ENCODE results near the gene IFIT3.

DNA sequence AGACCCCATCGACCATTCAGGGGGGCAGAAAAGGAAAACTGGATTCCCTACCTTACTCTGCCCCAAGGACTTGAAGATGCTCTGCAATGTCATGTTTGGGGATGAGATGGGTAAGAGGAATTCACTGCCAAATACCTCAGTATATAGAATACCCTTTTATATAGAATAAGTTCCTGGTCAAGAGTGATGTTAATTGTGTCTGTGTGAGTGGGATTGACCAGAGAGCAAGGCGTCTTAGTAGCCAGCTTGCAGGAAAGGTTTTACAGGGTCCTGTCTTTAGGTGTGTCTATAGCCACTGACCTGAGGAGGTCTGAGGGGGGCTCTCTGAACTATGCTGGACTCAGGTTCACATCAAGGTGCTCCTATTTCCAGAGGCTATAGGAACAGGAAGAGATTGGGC, 1.4 kb downstream of the IFIT3 start:
- TF ChIP-seq EZH2 (IDR thresholded peaks at IDR 0.05; ENCODE audit: low read length, missing control alignments) = no peak
- TF ChIP-seq, protein P1, sequence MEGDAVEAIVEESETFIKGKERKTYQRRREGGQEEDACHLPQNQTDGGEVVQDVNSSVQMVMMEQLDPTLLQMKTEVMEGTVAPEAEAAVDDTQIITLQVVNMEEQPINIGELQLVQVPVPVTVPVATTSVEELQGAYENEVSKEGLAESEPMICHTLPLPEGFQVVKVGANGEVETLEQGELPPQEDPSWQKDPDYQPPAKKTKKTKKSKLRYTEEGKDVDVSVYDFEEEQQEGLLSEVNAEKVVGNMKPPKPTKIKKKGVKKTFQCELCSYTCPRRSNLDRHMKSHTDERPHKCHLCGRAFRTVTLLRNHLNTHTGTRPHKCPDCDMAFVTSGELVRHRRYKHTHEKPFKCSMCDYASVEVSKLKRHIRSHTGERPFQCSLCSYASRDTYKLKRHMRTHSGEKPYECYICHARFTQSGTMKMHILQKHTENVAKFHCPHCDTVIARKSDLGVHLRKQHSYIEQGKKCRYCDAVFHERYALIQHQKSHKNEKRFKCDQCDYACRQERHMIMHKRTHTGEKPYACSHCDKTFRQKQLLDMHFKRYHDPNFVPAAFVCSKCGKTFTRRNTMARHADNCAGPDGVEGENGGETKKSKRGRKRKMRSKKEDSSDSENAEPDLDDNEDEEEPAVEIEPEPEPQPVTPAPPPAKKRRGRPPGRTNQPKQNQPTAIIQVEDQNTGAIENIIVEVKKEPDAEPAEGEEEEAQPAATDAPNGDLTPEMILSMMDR (conservative IDR thresholded peaks at IDR 0.05 in 1 of 2, IDR thresholded peaks at IDR 0.05 in 1 of 2; ENCODE audit: low read depth in 1 of 2, low read length in 2 of 2) = no peak

Measured in fibroblast of lung (primary cell).